NCI-H446 treated with DMSO at 0.1 percent for 48 hours (cell line): ENCODE data around the gene MDN1.
"Not testable (repeated sequence)": the region's sequence is repeated elsewhere in the genome, so short reads cannot be mapped to it uniquely, and the experiment has no call there.

Experiments
- DNase-seq: peaks from one replicate; lab custom pipeline; 2025; lab: John Stamatoyannopoulos, UW

MDN1 gene

GRCh38 chr6:89763550-89763949 is 56.0 kb downstream of the MDN1 start:
- DNase-seq, result no peak

GRCh38 chr6:89758830-89759229 is 60.8 kb downstream of the MDN1 start:
- DNase-seq, result no peak

- no peak for DNase-seq
These were observed 69.3 kb downstream of the MDN1 start for GRCh38 chr6:89750338-89750737.

- DNase-seq, result no peak
These were observed 69.7 kb downstream of the MDN1 start for GRCh38 chr6:89749918-89750317.

GRCh38 chr6:89745716-89746115 is 73.9 kb downstream of the MDN1 start:
- no peak for DNase-seq

GRCh38 chr6:89745096-89745495 is 74.5 kb downstream of the MDN1 start:
- DNase-seq, result no peak

DNA sequence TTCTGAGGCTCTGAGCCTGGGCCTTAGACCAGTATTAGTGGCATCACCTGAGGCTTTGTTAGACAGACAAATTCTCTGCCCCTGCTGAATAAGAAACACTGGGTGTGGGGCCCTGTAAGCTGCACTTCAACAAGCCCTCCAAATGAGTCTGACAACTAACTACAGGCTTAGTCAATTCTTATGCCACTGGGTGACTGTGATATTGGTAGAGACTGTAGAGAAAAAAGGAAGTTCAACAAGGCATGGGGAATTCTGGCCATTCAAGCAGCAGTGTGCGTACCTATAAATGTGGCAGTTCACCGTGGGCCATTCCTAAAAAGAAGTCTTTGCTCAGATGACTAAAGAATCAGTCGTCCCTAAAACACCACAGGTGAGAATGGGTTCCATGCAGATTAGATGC is 82.7 kb downstream of the MDN1 start:
- DNase-seq, result no peak

GRCh38 chr6:89734526-89734925 is 85.1 kb downstream of the MDN1 start:
- no peak for DNase-seq

- no peak for DNase-seq
These were observed 87.5 kb downstream of the MDN1 start for GRCh38 chr6:89731924-89732567.

- DNase-seq, result not testable (repeated sequence)
These were observed 88.3 kb downstream of the MDN1 start for GRCh38 chr6:89731262-89731661.

DNA sequence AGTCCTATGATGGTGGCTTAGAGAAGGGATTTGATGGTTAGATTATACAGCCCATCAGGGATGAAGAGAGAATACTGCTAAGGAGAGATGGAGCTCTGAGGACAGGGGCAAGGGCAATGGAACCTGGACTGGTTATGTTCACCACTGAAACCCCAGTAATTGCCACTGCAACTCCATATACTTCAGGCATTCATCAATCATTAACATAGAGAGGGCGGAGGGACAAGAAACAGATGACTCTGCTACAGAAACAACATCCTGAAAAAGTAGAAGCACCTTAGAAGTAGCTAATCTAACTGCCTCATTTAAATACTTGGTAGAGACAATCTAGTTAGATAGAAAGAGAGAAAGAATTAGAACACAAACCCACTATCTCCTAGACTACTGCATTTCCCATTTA is 89.8 kb downstream of the MDN1 start:
- DNase-seq, result no peak

DNA sequence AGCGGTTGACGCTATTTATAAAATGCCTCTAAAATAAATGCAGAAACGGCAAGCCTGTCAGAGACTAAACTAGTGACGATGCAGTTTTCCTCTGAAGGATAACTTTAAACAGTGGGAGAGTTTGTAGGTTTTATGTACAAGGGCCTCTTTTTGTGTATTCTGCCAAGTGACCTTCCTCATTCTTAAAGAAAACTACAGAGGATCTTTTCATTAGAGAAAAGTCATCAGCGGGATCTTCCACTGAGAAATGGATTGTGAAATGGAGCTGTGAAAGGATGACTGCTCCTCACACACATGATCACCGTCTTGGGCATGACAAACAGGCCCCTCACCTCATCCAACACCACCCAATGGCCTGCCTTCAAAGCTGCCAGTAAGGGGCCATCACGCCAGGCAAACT is 92.1 kb downstream of the MDN1 start:
- DNase-seq, result no peak

DNA sequence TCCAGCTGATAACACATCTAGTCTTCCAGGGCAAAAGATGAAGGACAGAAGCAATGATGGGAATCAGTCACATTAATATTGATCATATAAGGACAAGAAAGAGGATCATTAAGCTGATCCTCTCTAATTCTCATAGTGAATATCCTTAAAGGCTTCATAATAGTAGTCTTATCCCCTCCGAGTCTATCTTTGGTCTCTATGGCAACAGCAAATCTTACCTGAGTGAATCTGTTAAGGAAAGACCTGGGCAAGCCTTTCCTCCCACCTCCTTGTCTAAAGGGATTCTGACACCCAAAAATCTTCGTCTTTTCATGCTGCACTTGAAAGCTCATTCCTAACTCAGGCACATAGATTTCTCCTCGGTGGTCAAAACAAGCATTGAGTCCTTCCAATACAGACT is 94.6 kb downstream of the MDN1 start:
- no peak for DNase-seq

DNA sequence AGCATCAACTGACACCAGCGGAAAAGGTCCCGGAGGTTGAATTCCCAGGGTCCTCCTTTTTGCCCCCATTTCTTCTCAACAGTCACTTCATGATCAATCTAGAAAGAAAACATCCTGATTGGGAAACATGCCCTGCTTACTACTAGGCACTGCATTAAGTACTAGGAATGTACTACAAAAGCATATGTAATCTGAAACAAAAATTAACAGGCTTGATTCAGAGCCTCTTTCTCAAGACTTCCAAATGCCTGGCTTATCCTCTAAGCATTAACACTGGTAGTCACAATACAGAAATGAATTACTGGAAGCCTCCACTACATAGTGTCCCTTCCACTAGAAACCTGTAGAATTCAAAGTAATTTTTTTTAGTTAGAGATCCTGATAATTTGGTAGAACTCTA is 96.5 kb downstream of the MDN1 start:
- no peak for DNase-seq

GRCh38 chr6:89716532-89716931 is 103.1 kb downstream of the MDN1 start:
- DNase-seq, result no peak

- no peak for DNase-seq
These were observed 107.8 kb downstream of the MDN1 start for GRCh38 chr6:89711801-89712200.

DNA sequence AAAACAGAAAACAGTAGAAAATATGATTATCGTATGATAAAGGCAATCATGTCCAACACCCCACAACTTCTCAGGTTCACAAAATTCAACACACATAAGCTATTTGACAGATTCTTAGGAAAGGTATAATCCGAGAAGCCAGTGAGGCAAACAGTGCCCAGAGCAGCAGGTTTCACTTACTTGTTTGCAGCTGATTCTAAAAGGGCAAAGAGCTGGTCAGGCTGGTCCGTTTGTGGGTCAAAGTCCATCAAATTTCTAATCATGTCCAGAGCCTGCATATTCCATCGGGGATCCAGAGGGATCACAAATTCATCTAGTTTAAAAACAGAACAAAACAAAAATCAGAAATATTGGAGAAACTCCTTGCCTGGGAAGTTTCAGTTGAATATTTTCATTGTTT is 111.3 kb downstream of the MDN1 start:
- DNase-seq, result no peak

DNA sequence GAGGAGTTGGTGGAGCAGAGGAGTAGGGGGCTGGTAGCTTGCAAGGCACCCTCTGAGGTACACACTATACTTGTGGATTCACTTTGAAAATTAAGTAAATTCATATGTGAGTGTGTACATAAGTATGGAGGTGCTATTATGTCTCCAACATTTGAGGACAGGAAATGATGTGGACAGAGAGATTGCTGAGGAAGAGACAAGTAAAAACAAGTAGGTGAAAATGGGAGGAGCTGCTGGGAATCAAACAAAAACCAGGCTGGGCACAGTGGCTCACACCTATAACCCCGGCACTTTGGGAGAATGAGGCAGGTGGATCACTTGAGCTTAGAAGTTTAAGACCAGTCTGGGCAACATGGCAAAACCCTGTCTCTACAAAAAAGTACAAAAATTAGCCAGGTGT is 111.8 kb downstream of the MDN1 start:
- no peak for DNase-seq

DNA sequence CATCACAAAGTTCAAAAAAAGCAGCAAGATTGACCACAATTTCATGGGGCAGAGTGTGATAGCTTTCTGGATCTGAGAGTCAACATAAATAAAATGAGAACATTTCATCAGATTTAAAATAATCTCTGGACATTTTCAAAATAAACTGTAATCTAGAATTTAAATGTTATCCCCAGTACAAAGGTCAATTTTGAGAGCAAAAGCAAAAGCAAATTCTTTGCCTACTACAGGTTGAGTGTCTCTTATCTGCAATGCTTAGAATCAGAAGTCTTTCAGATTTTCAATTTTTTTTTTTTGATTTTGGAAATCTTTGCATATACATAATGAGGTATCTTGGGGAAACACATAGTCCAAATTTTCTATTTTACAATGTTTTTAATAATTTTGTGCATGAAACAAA is 113.5 kb downstream of the MDN1 start:
- no peak for DNase-seq

DNA sequence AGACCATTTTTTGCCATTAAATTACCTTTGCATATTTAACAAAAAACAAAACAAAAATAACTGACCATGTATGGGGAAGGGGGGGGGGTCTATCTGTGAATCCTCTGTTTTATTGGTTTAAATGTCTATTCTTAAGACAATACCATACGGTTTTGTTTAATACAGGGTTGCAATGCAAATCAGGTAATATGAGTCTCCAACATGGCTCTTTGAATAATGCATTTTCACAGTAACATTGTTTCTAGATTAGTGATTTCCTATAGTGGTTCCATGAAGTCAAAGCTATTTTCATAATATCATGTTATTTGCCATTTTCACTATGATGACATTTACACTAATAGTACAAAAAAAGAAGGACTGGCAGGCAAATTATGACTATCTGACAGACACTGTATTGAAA is 116.3 kb downstream of the MDN1 start:
- no peak for DNase-seq

DNA sequence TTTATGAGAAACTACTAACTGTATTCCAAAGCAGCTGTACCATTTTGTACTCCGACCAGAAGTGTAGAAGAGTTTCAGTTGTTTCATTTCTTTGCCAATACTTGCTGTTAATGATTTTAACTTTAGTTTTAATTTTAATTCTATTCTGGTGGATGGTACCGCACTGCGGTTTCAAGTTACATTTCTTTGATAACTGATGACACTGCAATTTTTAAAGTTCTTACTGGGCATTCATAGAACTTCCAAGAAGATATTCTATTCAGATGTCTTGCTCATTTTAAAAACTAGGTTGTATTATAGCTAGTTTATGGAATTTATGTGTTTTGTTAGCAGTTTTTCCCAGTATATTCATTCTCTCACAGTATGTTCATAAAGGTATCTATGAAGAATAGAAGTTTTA is 117.2 kb downstream of the MDN1 start:
- no peak for DNase-seq

DNA sequence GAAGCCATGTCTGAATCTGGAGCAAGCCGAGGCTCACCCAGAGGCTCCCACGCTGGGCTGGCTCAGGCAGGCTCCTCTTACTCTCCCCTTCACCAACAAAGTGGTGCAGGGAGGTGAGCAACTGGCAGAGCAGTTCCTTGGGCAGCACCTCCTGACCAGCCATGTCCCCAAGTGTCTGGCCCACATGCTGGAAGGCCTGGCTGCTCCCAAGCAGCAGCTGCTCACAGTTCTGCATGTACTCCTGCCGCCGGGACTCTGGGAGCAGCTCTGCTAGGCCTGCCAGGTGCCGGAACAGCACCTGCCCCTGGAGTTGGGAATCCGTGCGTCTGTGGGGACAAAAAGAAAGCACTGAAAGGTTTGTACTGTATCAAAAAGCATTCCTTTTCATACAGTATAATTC is 123.9 kb downstream of the MDN1 start:
- no peak for DNase-seq

- DNase-seq, result no peak
These were observed 125.2 kb downstream of the MDN1 start for GRCh38 chr6:89694428-89694827.

- DNase-seq, result no peak
These were observed 126.4 kb downstream of the MDN1 start for GRCh38 chr6:89693207-89693606.

DNA sequence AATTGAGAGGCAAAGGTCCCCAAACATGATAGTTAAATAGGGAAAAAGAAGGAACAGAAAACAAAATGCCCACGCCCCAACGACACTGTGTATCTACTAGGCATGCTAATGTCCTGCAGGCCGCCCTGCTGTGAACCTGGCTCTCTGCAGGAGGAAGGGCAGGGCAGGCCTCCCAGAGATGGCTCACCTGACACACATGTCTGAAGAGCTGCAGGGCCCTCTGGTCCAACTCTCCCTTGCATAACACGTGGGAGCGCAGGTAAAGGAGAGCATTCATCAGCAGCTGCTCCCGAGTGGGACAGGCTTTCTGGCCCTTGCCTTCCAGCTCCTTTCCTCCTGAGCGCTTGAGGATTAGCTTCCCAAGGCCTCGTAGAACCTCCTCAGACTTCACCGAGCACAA is 127.3 kb downstream of the MDN1 start:
- DNase-seq, result no peak
